HepG2 (cell line): ENCODE data around the gene NPPA. TPM values are rescaled to one million over a fixed set of nuclear protein-coding genes. Genes with fewer than 3 reads are reported as not detected.

Source experiments
- ATAC-seq: fragments of 200-7000 bp; cut with Tn5 transposase; 3 replicates; pipeline ENCODE4 v1.9.1; 2020; ENCODE audit warnings: mild to moderate bottlenecking, moderate library complexity
- BruUV-seq: library from RNA; stranded (reverse); fragments of 400-500 nt; replicated peaks from 2 replicates; lab custom pipeline; 2021; lab: Mats Ljungman, UMichigan
- CTCF ChIA-PET: fragments of 300-600 bp; formaldehyde crosslinking; extraction: SDS; loops from one replicate; lab custom pipeline; 2021; ENCODE audit warnings: low total read pairs, inconsistent platforms, low intra/inter-chr PET ratio; lab: Yijun Ruan, JAX
- POLR2A ChIA-PET: fragments of 350-600 bp; sonication (Branson Sonifier 250); formaldehyde crosslinking; loops from one replicate; lab custom pipeline; 2020; ENCODE audit warnings: antibody characterized with exemption, inconsistent platforms; lab: Yijun Ruan, JAX
- DNase-seq: peaks from one replicate; pipeline ENCODE4 v3.0.0-alpha.2; 2015; ENCODE audit warnings: low spot score
- FAIRE-seq: peaks from 3 replicates; lab custom pipeline; 2011; peaks lifted over from hg19 to GRCh38; lab: Jason Lieb, UNC
- H2AFZ ChIP-seq: one replicate; pipeline ENCODE4 v1.6.1; 2011; ENCODE audit warnings: low read length, inconsistent platforms
- H3K27ac ChIP-seq: fragments of 300-600 bp; 3 replicates; pipeline ENCODE4 v1.8.0; 2011; ENCODE audit warnings: mixed run types, mild to moderate bottlenecking, mixed read lengths, low read length, inconsistent platforms; ENCODE audit not compliant: insufficient read depth; ENCODE audit errors: extremely low read length
- H3K27me3 ChIP-seq, 2 experiments: fragments of 200-600 bp in 1 of 2; 2 replicates in 1 of 2; 3 replicates in 1 of 2; pipeline versions ENCODE4 v1.6.0 to v1.8.0; 2011; ENCODE audit warnings: low read length in 2 of 2, mild to moderate bottlenecking in 2 of 2, moderate library complexity in 2 of 2, inconsistent platforms in 1 of 2; ENCODE audit not compliant: insufficient read depth in 2 of 2, control insufficient read depth in 1 of 2
- H3K36me3 ChIP-seq, 2 experiments: fragments of 200-600 bp in 1 of 2; replicated peaks in 1 of 2; 2 replicates in 1 of 2; 3 replicates in 1 of 2; pipeline versions ENCODE4 v1.5.1 to v1.8.0; 2011; ENCODE audit warnings: low read length in 2 of 2, inconsistent platforms in 1 of 2; ENCODE audit not compliant: insufficient read depth in 2 of 2, control insufficient read depth in 1 of 2
- H3K4me1 ChIP-seq: 2 replicates; pipeline ENCODE4 v1.5.1; 2012; ENCODE audit warnings: low read length, inconsistent platforms; ENCODE audit not compliant: insufficient read depth
- H3K4me2 ChIP-seq: 2 replicates; pipeline ENCODE4 v1.6.0; 2011; ENCODE audit warnings: low read depth, low read length, inconsistent platforms
- H3K4me3 ChIP-seq, 3 experiments: fragments of 200-600 bp in 1 of 3; sonication (generic), shearing (Covaris generic) in 1 of 3; replicated peaks in 1 of 3; 2 replicates each; pipeline ENCODE4 v1.5.1; 2011 to 2016; ENCODE audit warnings: low read length in 3 of 3, inconsistent platforms in 2 of 3, low read depth in 2 of 3, mild to moderate bottlenecking in 2 of 3, control low read depth in 1 of 3, mixed read lengths in 1 of 3; ENCODE audit not compliant: insufficient read depth in 1 of 3
- H3K79me2 ChIP-seq: one replicate; pipeline ENCODE4 v1.6.1; 2011; ENCODE audit warnings: low read length, inconsistent platforms; ENCODE audit not compliant: insufficient read depth
- H3K9ac ChIP-seq: 2 replicates; pipeline ENCODE4 v1.6.0; 2011; ENCODE audit warnings: mild to moderate bottlenecking, low read depth, low read length, inconsistent platforms; ENCODE audit not compliant: insufficient read depth
- H3K9me3 ChIP-seq: 2 replicates; pipeline ENCODE4 v1.5.1; 2012; ENCODE audit warnings: mild to moderate bottlenecking, low read length
- H4K20me1 ChIP-seq: 2 replicates; pipeline ENCODE4 v1.6.0; 2011; ENCODE audit warnings: inconsistent platforms, mild to moderate bottlenecking, low read length, moderate library complexity; ENCODE audit not compliant: insufficient read depth
- AGO1 ChIP-seq: fragments of 200-400 bp; formaldehyde crosslinking; IDR thresholded peaks from 2 replicates; pipeline ENCODE4 v1.6.1; 2017; ENCODE audit warnings: mild to moderate bottlenecking, low read depth, low read length, moderate library complexity; ENCODE audit not compliant: poor library complexity, severe bottlenecking
- AKAP8 ChIP-seq: sonication (generic); formaldehyde crosslinking; IDR thresholded peaks from 2 replicates; pipeline ENCODE4 v1.5.1; 2020; ENCODE audit warnings: mild to moderate bottlenecking, missing genetic modification reagents
- HBP1 ChIP-seq: IDR thresholded peaks from 2 replicates; pipeline ENCODE4 v1.6.1; 2016; ENCODE audit warnings: low read depth, control low read depth
- HNRNPL ChIP-seq: fragments of 200-400 bp; formaldehyde crosslinking; IDR thresholded peaks from 2 replicates; pipeline ENCODE4 v1.6.1; 2017; ENCODE audit warnings: mild to moderate bottlenecking, low read depth, low read length
- MIER2 ChIP-seq: IDR thresholded peaks from 2 replicates; pipeline ENCODE4 v1.6.1; 2016; ENCODE audit warnings: missing biosample characterization, missing genetic modification reagents
- MIER3 ChIP-seq: IDR thresholded peaks from 2 replicates; pipeline ENCODE4 v1.6.1; 2016; ENCODE audit warnings: missing compliant biosample characterization, borderline replicate concordance
- PHF8 ChIP-seq: sonication (generic); formaldehyde crosslinking; IDR thresholded peaks from 2 replicates; pipeline ENCODE4 v1.5.0; 2020; ENCODE audit warnings: missing genetic modification reagents
- SIN3A ChIP-seq: IDR thresholded peaks from 2 replicates; pipeline ENCODE4 v1.6.1; 2011; ENCODE audit warnings: low read depth, mild to moderate bottlenecking, control low read depth, low read length, borderline replicate concordance
- TGIF2 ChIP-seq: IDR thresholded peaks from 2 replicates; pipeline ENCODE4 v1.6.1; 2016; ENCODE audit warnings: control low read depth, missing compliant biosample characterization
- ZBTB8A ChIP-seq: sonication (generic); formaldehyde crosslinking; IDR thresholded peaks from 2 replicates; pipeline ENCODE4 v1.4.0; 2020; ENCODE audit warnings: mild to moderate bottlenecking, low read depth, missing genetic modification reagents, borderline replicate concordance
- ZNF263 ChIP-seq: sonication (generic); formaldehyde crosslinking; IDR thresholded peaks from 2 replicates; pipeline ENCODE4 v1.4.0; 2020; ENCODE audit warnings: missing genetic modification reagents
- ZNF276 ChIP-seq: sonication (generic); formaldehyde crosslinking; IDR thresholded peaks from 2 replicates; pipeline ENCODE4 v1.4.0; 2020; ENCODE audit warnings: mild to moderate bottlenecking, low read depth, missing genetic modification reagents
- ZNF282 ChIP-seq: fragments of 450-650 bp; IDR thresholded peaks from 2 replicates; pipeline ENCODE4 v1.6.1; 2018; ENCODE audit not compliant: partially characterized antibody
- ZNF879 ChIP-seq: sonication (generic); formaldehyde crosslinking; IDR thresholded peaks from 2 replicates; pipeline ENCODE4 v1.8.1; 2023; ENCODE audit warnings: missing genetic modification reagents
- ZSCAN25 ChIP-seq: sonication (generic); formaldehyde crosslinking; IDR thresholded peaks from 2 replicates; pipeline ENCODE4 v1.8.0; 2022; ENCODE audit warnings: mild to moderate bottlenecking, missing genetic modification reagents
- WGBS: methylation state at CpG from one replicate; pipeline ENCODE4 v1.1.6; 2017; ENCODE audit warnings: low lambda C conversion rate; 5-methylcytosine and 5-hydroxymethylcytosine counted together
- in situ Hi-C: cut with HindIII; loops from 2 replicates; pipeline ENCODE4 v1.10.0; 2017; ENCODE audit warnings: low pct_unique_long_range_greater_than_20kb; ENCODE audit not compliant: extremely low pct_ligation_motif_present
- intact Hi-C: fragments of 100-400 bp; cut with micrococcal nuclease; formaldehyde crosslinking; loops from one replicate; pipeline ENCODE4 v1.10.0; 2022; ENCODE audit not compliant: unreplicated experiment
- polyA plus RNA-seq, 8 experiments: library from polyadenylated mRNA; depleted of rRNA in 3 of 8; stranded (reverse) in 7 of 8; unstranded in 1 of 8; fragments of >200 nt; fragmentation: Illumina TruSeq in 4 of 8; extraction: Trizol in 4 of 8; gene quantifications; 2 replicates each; pipeline versions ENCODE4 v1.2.1 to v1.2.3, GENCODE V29; 2011 to 2016; ENCODE audit warnings: low read depth in 4 of 8, missing spikeins in 1 of 8, mixed read lengths in 1 of 8; ENCODE audit not compliant: insufficient read depth in 1 of 8
- total RNA-seq, 5 experiments: library from RNA; depleted of rRNA; stranded (reverse); fragments of >200 nt; fragmentation: Illumina TruSeq; extraction: Trizol; gene quantifications; 2 replicates each; pipeline ENCODE4 v1.2.3, GENCODE V29; 2016; ENCODE audit warnings: low read depth in 1 of 5

NPPA gene
- total and polyA plus RNA-seq, 2 of the 13 experiments (the other 11 are each of a cell fraction or from before 2014, with no cell fraction given): not detected

- WGBS: 48% methylated on average over 13 of the region's 28 CpGs
- Histone ChIP-seq H4K20me1 (peaks cover 8% of the 10 kb centered on the region; the same call in 1 of the 2 replicates), H3K9me3 (no peaks in the 10 kb centered on the region), H3K27me3 (no peaks in the 10 kb centered on the region; a peak in 1 of 5 replicates), H3K27ac (peak overlapping the region; percentile 39), H3K4me3 (peak overlapping the region; percentile 26 to 71 (median 53); a peak in 5 of 6 replicates), H3K79me2 (peaks cover 25% of the 10 kb centered on the region), H3K4me1 (peaks cover 48% of the 10 kb centered on the region), H3K9ac (peak overlapping the region; percentile 30; the same call in 1 of the 2 replicates), H3K36me3 (peaks cover 1 to 19% of the 10 kb centered on the region in 2 experiments; a peak in 2 of 5 replicates), H3K4me2 (peak overlapping the region; percentile 97), H2AFZ (no peak overlapping the region)
- in situ Hi-C loops: no loop called here
- ChIA-PET POLR2A (interaction anchor here (0.6 to 3.2 kb wide), 8 partner anchors 9 to 177 kb away, joined by 3 to 29 read pairs (median 3); partner anchors contain the start of gene MFN2), CTCF (no interaction called here)
- no TSS peak for BruUV-seq
- DNase-seq (peak; percentile 64), ATAC-seq (peak; percentile 16), FAIRE-seq (peak; percentile 39)
- intact Hi-C loops: loop anchor here (1.0 to 5.0 kb wide), 2 partner anchors 18 to 151 kb away; partner anchors contain the start of genes FBXO2 and FBXO44
- TF ChIP-seq HBP1 (CRISPR knock-in tag): no peak
- no peak for TF ChIP-seq ZBTB8A (CRISPR knock-in tag)
- TF ChIP-seq AKAP8: peak; percentile 25; the same call in 1 of the 2 replicates
- no peak for TF ChIP-seq ZNF879
- TF ChIP-seq PHF8 (CRISPR knock-in tag): peak; percentile 27; the same call in 1 of the 2 replicates
- TF ChIP-seq MIER3: no peak
- TF ChIP-seq SIN3A: peak; percentile 51; the same call in 1 of the 2 replicates
- TF ChIP-seq ZNF282: no peak
- TF ChIP-seq ZNF276 (CRISPR knock-in tag): 0 out of 2 replicates have a peak, but pooled peaks have one; percentile 7
- no peak for TF ChIP-seq MIER2 (CRISPR knock-in tag)
- peak; percentile 83 for TF ChIP-seq AGO1
- TF ChIP-seq ZNF263 (CRISPR knock-in tag): 0 out of 2 replicates have a peak, but pooled peaks have one; percentile 5
- 0 out of 2 replicates have a peak, but pooled peaks have one; percentile 29 for TF ChIP-seq TGIF2 (CRISPR knock-in tag)
- 0 out of 2 replicates have a peak, but pooled peaks have one; percentile 33 for TF ChIP-seq HNRNPL
- peak; percentile 91 for TF ChIP-seq ZSCAN25 (CRISPR knock-in tag)
Measured at GRCh38 chr1:11802973-11803885, 44.4 kb downstream of the NPPA start.
